HCT116 (cell line): ENCODE data around the gene MSH3. TPM values are rescaled to one million over a fixed set of nuclear protein-coding genes. Genes with fewer than 3 reads are reported as not detected.

Source experiments
- ATAC-seq: fragments of 200-7000 bp; cut with Tn5 transposase; 2 replicates; pipeline ENCODE4 v1.9.1; 2020; ENCODE audit warnings: mild to moderate bottlenecking, moderate library complexity
- BruUV-seq: library from RNA; stranded (reverse); fragments of 400-500 nt; replicated peaks from 2 replicates; lab custom pipeline; 2021; lab: Mats Ljungman, UMichigan
- CTCF ChIA-PET: fragments of 300-600 bp; sonication (Branson Sonifier 250); formaldehyde crosslinking; loops from one replicate; lab custom pipeline; 2021; ENCODE audit warnings: antibody characterized with exemption; lab: Charles Lee
- POLR2A ChIA-PET: fragments of 300-600, 350-600 bp; sonication (Branson Sonifier 250); formaldehyde crosslinking; loops from one replicate; lab custom pipeline; 2021; ENCODE audit warnings: antibody characterized with exemption; lab: Charles Lee
- RAD21 ChIA-PET, 2 experiments: fragments of 300-600 bp; sonication (Branson Sonifier 250); formaldehyde crosslinking; loops; one replicate each; lab custom pipeline; 2023; ENCODE audit warnings: low total read pairs in 2 of 2; ENCODE audit not compliant: uncharacterized antibody in 2 of 2, unreplicated experiment in 2 of 2, low non-redundant PET in 1 of 2; lab: Charles Lee
- DNase-seq: peaks from one replicate; pipeline ENCODE4 v3.0.0-alpha.2; 2010; ENCODE audit warnings: low read depth, low spot score
- H2AFZ ChIP-seq: fragments of 200-600 bp; shearing (Covaris generic), sonication (generic); 2 replicates; pipeline ENCODE4 v1.6.1; 2017; ENCODE audit warnings: low read depth, mixed run types, mixed read lengths, antibody characterized with exemption, low read length; ENCODE audit not compliant: poor library complexity, severe bottlenecking
- H3K27ac ChIP-seq: 2 replicates; pipeline ENCODE4 v1.5.1; 2012; ENCODE audit warnings: low read depth, low read length
- H3K27me3 ChIP-seq: fragments of 200-600 bp; sonication (generic); 2 replicates; pipeline ENCODE4 v1.6.1; 2016; ENCODE audit warnings: mixed run types, low read length, mixed read lengths; ENCODE audit not compliant: insufficient read depth
- H3K36me3 ChIP-seq, 2 experiments: fragments of 200-500 bp in 1 of 2; fragments of 200-600 bp in 1 of 2; sonication (Bioruptor generic) in 1 of 2; sonication (generic) in 1 of 2; 2 replicates each; pipeline versions ENCODE4 v1.5.1 to v1.6.1; 2014 to 2016; ENCODE audit warnings: low read length in 2 of 2, inconsistent platforms in 1 of 2, mixed read lengths in 1 of 2, mixed run types in 1 of 2; ENCODE audit not compliant: insufficient read depth in 2 of 2, control insufficient read depth in 1 of 2
- H3K4me1 ChIP-seq, 2 experiments: fragments of 200-600 bp in 1 of 2; sonication (generic) in 1 of 2; 2 replicates each; pipeline versions ENCODE4 v1.5.1 to v1.6.1; 2012 to 2017; ENCODE audit warnings: low read length in 2 of 2, inconsistent platforms in 1 of 2, mild to moderate bottlenecking in 1 of 2, mixed read lengths in 1 of 2, mixed run types in 1 of 2, moderate library complexity in 1 of 2; ENCODE audit not compliant: insufficient read depth in 2 of 2, control insufficient read depth in 1 of 2
- H3K4me2 ChIP-seq: fragments of 200-600 bp; sonication (generic); 2 replicates; pipeline ENCODE4 v1.6.1; 2017; ENCODE audit warnings: mixed run types, low read length, mixed read lengths
- H3K4me3 ChIP-seq, 2 experiments: fragments of 200-600 bp in 1 of 2; sonication (generic) in 1 of 2; replicated peaks in 1 of 2; 2 replicates each; pipeline ENCODE4 v1.5.1; 2011 to 2016; ENCODE audit warnings: low read length in 2 of 2, control low read depth in 1 of 2, low read depth in 1 of 2, mild to moderate bottlenecking in 1 of 2, mixed read lengths in 1 of 2, mixed run types in 1 of 2
- H3K79me2 ChIP-seq: fragments of 200-600 bp; sonication (generic); 2 replicates; pipeline ENCODE4 v1.6.1; 2017; ENCODE audit warnings: mild to moderate bottlenecking, mixed run types, low read length, moderate library complexity, mixed read lengths; ENCODE audit not compliant: insufficient read depth
- H3K9ac ChIP-seq: fragments of 200-600 bp; sonication (generic); 2 replicates; pipeline ENCODE4 v1.6.1; 2016; ENCODE audit warnings: low read length, mixed read lengths
- H3K9me2 ChIP-seq: fragments of 200-600 bp; sonication (generic), shearing (Covaris generic); 2 replicates; pipeline ENCODE4 v1.6.1; 2017; ENCODE audit warnings: mixed run types, mild to moderate bottlenecking, moderate library complexity; ENCODE audit not compliant: insufficient read depth
- H3K9me3 ChIP-seq, 2 experiments: fragments of 200-500 bp in 1 of 2; fragments of 200-600 bp in 1 of 2; sonication (Bioruptor generic) in 1 of 2; sonication (generic) in 1 of 2; 2 replicates each; pipeline ENCODE4 v1.6.1; 2014 to 2017; ENCODE audit warnings: low read length in 2 of 2, mixed read lengths in 2 of 2, inconsistent platforms in 1 of 2, low read depth in 1 of 2, mild to moderate bottlenecking in 1 of 2, mixed run types in 1 of 2, moderate library complexity in 1 of 2; ENCODE audit not compliant: control insufficient read depth in 1 of 2, insufficient read depth in 1 of 2
- H4K20me1 ChIP-seq: fragments of 200-600 bp; sonication (generic), shearing (Covaris generic); 2 replicates; pipeline ENCODE4 v1.6.1; 2017; ENCODE audit warnings: mixed run types, mild to moderate bottlenecking, moderate library complexity; ENCODE audit not compliant: insufficient read depth
- CBX3 ChIP-seq: IDR thresholded peaks from 2 replicates; pipeline ENCODE4 v1.6.1; 2012; ENCODE audit warnings: low read depth
- CEBPB ChIP-seq: IDR thresholded peaks from 2 replicates; pipeline ENCODE4 v1.6.1; 2012; ENCODE audit warnings: low read depth
- CTCF ChIP-seq, 3 experiments: fragments of 200-600 bp in 1 of 3; sonication (generic) in 1 of 3; IDR thresholded peaks in 2 of 3; conservative IDR thresholded peaks in 1 of 3; 2 replicates each; pipeline ENCODE4 v1.5.1; 2012 to 2017; ENCODE audit warnings: low read depth in 2 of 3, low read length in 2 of 3, antibody characterized with exemption in 1 of 3, borderline replicate concordance in 1 of 3, control low read depth in 1 of 3, mild to moderate bottlenecking in 1 of 3, mixed read lengths in 1 of 3, mixed run types in 1 of 3, moderate library complexity in 1 of 3; ENCODE audit not compliant: insufficient read depth in 1 of 3
- EGR1 ChIP-seq: IDR thresholded peaks from 2 replicates; pipeline ENCODE4 v1.6.1; 2012; ENCODE audit warnings: low read depth
- EZH2 ChIP-seq: fragments of 200-600 bp; sonication (generic); IDR thresholded peaks from 2 replicates; pipeline ENCODE4 v1.6.1; 2017; ENCODE audit warnings: antibody characterized with exemption, mixed run types
- EZH2phosphoT487 ChIP-seq: fragments of 200-600 bp; IDR thresholded peaks from 2 replicates; pipeline ENCODE4 v1.6.1; 2018; ENCODE audit warnings: antibody characterized with exemption, borderline replicate concordance
- FOSL1 ChIP-seq: IDR thresholded peaks from 2 replicates; pipeline ENCODE4 v1.6.1; 2012; ENCODE audit warnings: low read depth
- JUND ChIP-seq: IDR thresholded peaks from 2 replicates; pipeline ENCODE4 v1.6.1; 2012
- MAX ChIP-seq: IDR thresholded peaks from 2 replicates; pipeline ENCODE4 v1.6.1; 2012
- POLR2A ChIP-seq: IDR thresholded peaks from 2 replicates; pipeline ENCODE4 v1.7.0; 2011; ENCODE audit warnings: borderline replicate concordance; ENCODE audit not compliant: insufficient read depth, insufficient read length; ENCODE audit errors: extremely low read depth
- POLR2AphosphoS5 ChIP-seq: IDR thresholded peaks from 2 replicates; pipeline ENCODE4 v1.6.1; 2011; ENCODE audit warnings: mild to moderate bottlenecking, low read depth, low read length, moderate library complexity
- RAD21 ChIP-seq: IDR thresholded peaks from 2 replicates; pipeline ENCODE4 v1.6.1; 2012; ENCODE audit warnings: low read depth, mild to moderate bottlenecking
- REST ChIP-seq: IDR thresholded peaks from 2 replicates; pipeline ENCODE4 v1.6.1; 2012; ENCODE audit warnings: low read depth
- SIN3A ChIP-seq: IDR thresholded peaks from 2 replicates; pipeline ENCODE4 v1.6.1; 2012; ENCODE audit warnings: low read depth
- SP1 ChIP-seq: IDR thresholded peaks from 2 replicates; pipeline ENCODE4 v1.6.1; 2012; ENCODE audit warnings: low read depth
- TCF7L2 ChIP-seq: IDR thresholded peaks from 2 replicates; pipeline ENCODE4 v1.7.0; 2011; ENCODE audit warnings: borderline replicate concordance, inconsistent platforms; ENCODE audit not compliant: insufficient read depth, insufficient read length; ENCODE audit errors: extremely low read depth
- ZBTB33 ChIP-seq: IDR thresholded peaks from 2 replicates; pipeline ENCODE4 v1.6.1; 2011; ENCODE audit warnings: mild to moderate bottlenecking, low read length, moderate library complexity; ENCODE audit not compliant: insufficient replicate concordance; ENCODE audit errors: extremely low read depth
- ZNF274 ChIP-seq: fragments of 200-500 bp; sonication (Bioruptor generic); IDR thresholded peaks from 2 replicates; pipeline ENCODE4 v1.6.1; 2014; ENCODE audit warnings: mild to moderate bottlenecking, low read depth, low read length, inconsistent platforms
- intact Hi-C: fragments of 100-400 bp; cut with micrococcal nuclease; formaldehyde crosslinking; loops from 2 replicates; pipeline ENCODE4 v1.10.0; 2022
- total RNA-seq: library from RNA; stranded (reverse); gene quantifications from one replicate; pipeline ENCODE4 v1.2.1, GENCODE V29; 2021; ENCODE audit not compliant: unreplicated experiment

MSH3 gene
- total RNA-seq, 1 experiment from 2014 or later, result 4.9 TPM

GRCh38 chr5:80722916-80723315 is 68.5 kb downstream of the MSH3 start:
- H3K9me2 ChIP-seq, result no peaks in the 10 kb centered on the region
- H3K36me3 ChIP-seq, result no peaks in the 10 kb centered on the region; a peak in 1 of 4 replicates
- H3K27ac ChIP-seq, result no peak overlapping the region
- ChIA-PET RAD21 (no interaction called here), POLR2A (no interaction called here), CTCF (no interaction called here)
- no peaks in the 10 kb centered on the region for H3K27me3 ChIP-seq
- intact Hi-C loops, result no loop called here
- no peak for DNase-seq
- H3K79me2 ChIP-seq, result no peaks in the 10 kb centered on the region
- H3K4me2 ChIP-seq, result no peak overlapping the region
- H3K4me1 ChIP-seq, result no peaks in the 10 kb centered on the region
- BruUV-seq, result no TSS peak
- no peak for TF ChIP-seq FOSL1
- TF ChIP-seq EZH2, result no peak
- TF ChIP-seq MAX, result no peak
- no peak for TF ChIP-seq CTCF (IDR thresholded peaks at IDR 0.05 in 2 of 3, conservative IDR thresholded peaks at IDR 0.05 in 1 of 3; ENCODE audit: borderline replicate concordance in 1 of 3, insufficient read depth in 1 of 3, low read depth in 2 of 3, low read length in 2 of 3)
- no peak for TF ChIP-seq EZH2phosphoT487
- no peak for TF ChIP-seq ZNF274
- TF ChIP-seq SIN3A, result no peak
- no peak for TF ChIP-seq TCF7L2
- TF ChIP-seq SP1, result no peak
- no peak for TF ChIP-seq ZBTB33
- no peak for TF ChIP-seq RAD21
- no peak for TF ChIP-seq REST
- TF ChIP-seq POLR2A, result no peak
- TF ChIP-seq CBX3, result no peak
- TF ChIP-seq POLR2AphosphoS5, result no peak
- no peak for TF ChIP-seq CEBPB
- no peak for TF ChIP-seq EGR1
- TF ChIP-seq JUND, result no peak
- no peak for ATAC-seq
- no peak overlapping the region for H3K9ac ChIP-seq
- no peak overlapping the region for H2AFZ ChIP-seq
- no peak overlapping the region for H3K4me3 ChIP-seq
- H3K9me3 ChIP-seq, result no peaks in the 10 kb centered on the region
- no peaks in the 10 kb centered on the region for H4K20me1 ChIP-seq
